HG03039 (cell line): ENCODE data around the gene TRMT10B.
A peak's percentile ranks its signal among the peaks of the same experiment; 100 is the strongest.
"Not testable (repeated sequence)": the region's sequence is repeated elsewhere in the genome, so short reads cannot be mapped to it uniquely, and the experiment has no call there.

Experiments used
- ATAC-seq: cut with Tn5 transposase; IDR thresholded peaks from one replicate; pipeline ENCODE4 v1.9.1; 2021; ENCODE audit warnings: mild to moderate bottlenecking, moderate library complexity; ENCODE audit not compliant: unreplicated experiment

TRMT10B gene

DNA sequence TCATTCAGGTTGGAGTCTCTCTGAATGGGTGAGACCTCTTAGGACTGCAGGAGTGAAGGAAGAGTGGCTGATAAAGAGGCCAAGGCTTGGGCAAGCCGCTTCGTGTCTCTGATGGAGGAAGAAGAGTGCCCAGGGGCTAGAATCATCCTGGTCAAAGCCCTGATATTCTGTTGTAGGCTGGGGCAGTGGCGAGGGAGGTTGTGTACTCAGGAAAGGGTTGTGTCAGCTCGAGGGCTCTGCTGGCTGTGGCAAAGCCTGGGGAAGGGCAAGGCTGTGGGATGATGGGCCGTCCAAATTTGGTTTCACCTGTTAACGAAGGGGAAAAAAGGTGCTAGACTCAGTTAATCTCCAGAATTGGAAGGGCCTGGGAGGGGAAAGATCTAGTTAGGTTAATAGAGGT is 2.4 kb upstream of the TRMT10B start:
- ATAC-seq = no peak

GRCh38 chr9:37751704-37752103 is 1.9 kb upstream of the TRMT10B start:
- not testable (repeated sequence) for ATAC-seq

DNA sequence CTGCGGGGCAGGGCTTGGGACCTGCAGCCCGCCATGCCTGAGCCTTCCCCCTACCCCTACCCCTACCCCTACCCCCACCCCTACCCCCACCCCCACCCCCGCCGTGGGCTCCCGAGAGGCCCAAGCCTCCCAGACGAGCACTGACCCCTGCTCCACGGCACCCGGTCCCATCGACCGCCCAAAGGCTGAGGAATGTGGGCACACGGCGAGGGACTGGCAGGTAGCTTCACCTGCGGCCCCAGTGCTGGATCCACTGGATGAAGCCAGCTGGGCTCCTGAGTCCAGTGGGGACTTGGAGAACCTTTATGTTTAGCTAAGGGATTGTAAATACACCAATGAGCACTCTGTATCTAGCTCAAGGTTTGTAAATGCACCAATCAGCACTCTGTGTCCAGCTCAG is 1.5 kb upstream of the TRMT10B start:
- not testable (repeated sequence) for ATAC-seq

- ATAC-seq = no peak
These were observed 740 bp upstream of the TRMT10B start for GRCh38 chr9:37752642-37753488.

DNA sequence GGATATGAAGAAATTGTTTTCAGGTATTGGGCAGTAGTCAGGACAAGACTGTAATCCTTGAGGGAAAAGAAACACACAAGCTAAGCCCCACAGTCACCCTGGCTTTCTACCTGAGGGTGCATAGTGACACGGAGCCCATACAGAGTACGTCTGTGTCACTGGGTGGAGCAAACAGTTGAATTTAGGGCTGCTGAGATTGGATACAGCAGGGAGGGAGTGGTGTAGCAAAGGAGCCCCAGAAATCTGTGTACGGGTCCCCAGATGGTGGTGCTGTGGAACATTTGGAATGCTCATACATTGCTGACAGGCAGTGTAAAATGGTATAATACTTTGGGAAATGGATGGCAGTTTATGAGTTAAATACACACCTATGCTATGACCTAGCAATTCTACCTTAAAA is 5.1 kb downstream of the TRMT10B start:
- ATAC-seq = no peak

GRCh38 chr9:37760416-37761161 is 7.0 kb downstream of the TRMT10B start:
- no peak for ATAC-seq

DNA sequence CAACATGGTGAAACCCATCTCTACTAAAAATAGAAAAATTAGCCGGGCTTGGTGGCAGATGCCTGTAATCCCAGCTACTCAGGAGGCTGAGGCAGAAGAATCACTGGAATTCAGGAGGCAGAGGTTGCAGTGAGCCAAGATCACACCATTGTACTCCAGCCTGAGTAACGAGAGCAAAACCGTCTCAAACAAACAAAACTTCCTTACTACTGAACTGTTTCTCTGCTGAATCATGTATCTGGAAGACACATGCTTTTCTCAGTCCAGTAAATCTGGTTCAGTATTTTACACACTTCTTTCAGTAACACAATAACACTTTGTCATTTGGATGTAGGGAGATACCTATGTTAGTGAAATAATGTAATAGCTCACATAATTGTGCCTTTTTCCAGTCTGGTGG is 7.9 kb downstream of the TRMT10B start:
- ATAC-seq = no peak

GRCh38 chr9:37765263-37765662 is 11.7 kb downstream of the TRMT10B start:
- not testable (repeated sequence) for ATAC-seq

DNA sequence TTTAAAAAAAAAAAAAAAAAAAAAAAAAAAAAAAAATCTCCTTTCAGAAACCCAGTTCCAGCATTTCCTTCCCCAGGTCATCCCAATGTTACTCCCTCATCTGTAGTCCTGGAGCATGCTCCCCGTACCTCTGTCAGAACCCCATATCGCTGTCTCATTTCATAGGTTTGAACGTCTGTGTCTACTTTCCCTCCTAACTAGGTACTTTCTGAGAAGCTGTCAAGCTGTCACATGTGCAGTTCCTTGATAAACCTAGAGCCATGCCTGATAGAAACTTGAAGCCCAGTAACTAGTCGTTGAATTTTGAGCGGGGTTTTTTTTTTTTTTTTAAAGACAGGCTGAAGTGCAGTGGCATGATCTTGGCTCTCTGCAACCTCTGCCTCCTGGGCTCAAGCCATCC is 15.7 kb downstream of the TRMT10B start:
- ATAC-seq = no peak

GRCh38 chr9:37769995-37770394 is 16.4 kb downstream of the TRMT10B start:
- ATAC-seq = no peak

DNA sequence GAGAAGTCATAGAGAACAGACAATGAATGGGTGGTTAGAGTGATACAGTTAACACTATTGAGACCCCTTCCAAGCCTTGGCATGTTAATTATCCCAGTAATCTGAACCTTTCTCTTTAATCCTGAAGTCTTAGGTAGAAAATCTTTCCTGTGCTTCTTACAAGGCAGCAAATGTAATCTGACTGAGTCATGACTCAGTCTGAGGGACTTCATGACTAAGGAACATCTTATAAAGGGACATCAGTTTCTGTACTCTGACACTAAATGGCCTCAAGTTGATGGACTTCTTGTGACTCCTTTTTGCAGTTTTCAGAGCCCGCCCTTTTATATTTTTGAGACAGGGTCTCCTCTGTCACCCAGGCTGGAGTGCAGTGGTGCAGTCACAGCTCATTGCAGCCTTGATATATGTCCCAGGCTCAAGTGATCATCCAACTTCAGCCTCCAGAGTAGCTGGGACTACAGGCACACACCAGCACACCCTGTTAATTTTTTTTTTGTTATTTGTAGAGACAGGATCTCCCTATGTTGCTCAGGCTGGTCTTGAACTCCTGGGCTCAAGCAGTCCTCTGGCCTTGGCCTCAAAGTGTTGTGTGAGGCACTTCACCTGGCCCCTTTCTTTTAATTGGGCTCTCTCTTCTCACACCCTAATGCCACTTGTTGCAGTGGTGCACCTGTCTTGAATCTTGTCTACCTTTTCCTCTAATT is 21.8 kb downstream of the TRMT10B start:
- no peak for ATAC-seq

- no peak for ATAC-seq
These were observed 22.7 kb downstream of the TRMT10B start for GRCh38 chr9:37776328-37776727.

- no peak for ATAC-seq
These were observed 24.9 kb downstream of the TRMT10B start for GRCh38 chr9:37778534-37778933.

DNA sequence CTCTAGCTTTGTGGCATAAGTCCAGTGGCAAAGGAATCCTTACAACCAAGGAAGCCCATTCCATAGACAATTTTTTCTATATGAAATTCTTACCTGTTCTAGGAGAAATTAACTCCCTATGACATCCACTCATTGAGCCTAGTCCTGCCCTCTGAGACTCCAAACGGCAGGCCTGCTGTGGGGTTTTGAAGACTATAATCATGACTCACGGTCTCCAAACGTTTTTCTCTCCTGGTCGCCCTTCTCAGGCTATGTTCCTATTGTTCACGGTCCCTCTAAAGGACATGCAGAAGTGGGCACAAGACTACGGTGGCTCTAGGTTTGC is 30.6 kb downstream of the TRMT10B start:
- no peak for ATAC-seq

GRCh38 chr9:37784616-37785483 is 31.2 kb downstream of the TRMT10B start, which contains the start of gene EXOSC3:
EXOSC3 (minus strand) TSS chr9:37785064; CDS start chr9:37785044, 20 bp downstream.
- ATAC-seq = peak; percentile 88

DNA sequence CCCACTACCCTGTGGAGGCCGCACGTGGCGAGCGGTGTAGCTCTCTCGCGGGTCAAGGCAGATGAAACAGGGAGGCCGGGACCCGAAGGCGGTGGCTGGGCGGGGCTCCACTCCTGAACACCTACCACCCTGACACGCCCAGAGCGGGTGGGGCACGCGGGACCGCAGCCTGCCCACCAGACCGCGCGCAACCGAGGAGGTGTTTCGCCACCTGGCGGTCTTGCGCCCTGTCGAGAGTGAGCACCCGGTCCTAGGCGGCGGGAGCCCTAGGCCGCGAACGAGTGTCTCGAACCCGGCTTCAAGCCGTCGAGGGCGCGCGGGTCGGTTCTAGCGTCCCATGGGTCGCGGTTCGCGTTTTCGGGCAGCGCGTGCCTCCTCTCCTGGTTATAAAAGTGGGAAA is 33.5 kb downstream of the TRMT10B start:
- ATAC-seq = no peak

DNA sequence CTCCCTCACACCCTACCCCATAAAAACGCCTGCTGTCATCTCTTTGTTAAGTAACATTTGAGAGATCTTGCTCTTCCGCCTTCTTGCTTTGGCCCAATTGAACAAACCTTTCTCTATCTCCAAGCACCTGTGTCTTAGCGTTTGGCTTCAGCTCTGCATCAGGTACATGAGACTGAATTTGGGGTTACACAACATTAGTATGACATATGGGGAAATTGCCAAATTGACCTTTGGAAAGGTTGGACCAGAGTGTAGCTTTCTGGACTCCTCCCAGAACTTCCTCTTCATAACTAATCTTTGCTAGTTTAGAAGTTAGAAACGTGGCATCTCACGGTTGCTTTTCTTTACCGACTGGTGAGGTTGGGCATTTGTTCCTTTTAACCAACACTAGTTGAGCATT is 34.7 kb downstream of the TRMT10B start:
- ATAC-seq = no peak

- no peak for ATAC-seq
These were observed 36.5 kb downstream of the TRMT10B start for GRCh38 chr9:37790096-37790495.

DNA sequence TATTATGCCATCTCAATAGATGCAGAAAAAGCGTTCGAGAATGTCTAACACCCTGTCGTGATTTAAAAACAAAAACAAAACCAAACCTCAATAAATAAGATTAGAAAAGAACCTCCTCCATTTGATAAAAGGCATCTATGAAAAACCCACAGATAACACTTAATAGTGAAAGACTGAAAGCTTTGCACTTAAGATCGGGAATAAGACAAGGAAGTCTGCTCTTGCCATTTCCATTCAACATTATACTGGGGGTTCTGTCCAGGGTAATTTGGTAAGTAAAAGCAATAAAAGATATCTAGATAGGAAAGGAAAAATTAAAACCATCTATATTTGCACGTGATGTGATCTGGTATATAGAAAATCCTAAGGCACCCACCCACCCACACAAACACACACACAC is 38.5 kb downstream of the TRMT10B start:
- ATAC-seq = no peak

GRCh38 chr9:37796232-37796631 is 42.6 kb downstream of the TRMT10B start:
- ATAC-seq = no peak

DNA sequence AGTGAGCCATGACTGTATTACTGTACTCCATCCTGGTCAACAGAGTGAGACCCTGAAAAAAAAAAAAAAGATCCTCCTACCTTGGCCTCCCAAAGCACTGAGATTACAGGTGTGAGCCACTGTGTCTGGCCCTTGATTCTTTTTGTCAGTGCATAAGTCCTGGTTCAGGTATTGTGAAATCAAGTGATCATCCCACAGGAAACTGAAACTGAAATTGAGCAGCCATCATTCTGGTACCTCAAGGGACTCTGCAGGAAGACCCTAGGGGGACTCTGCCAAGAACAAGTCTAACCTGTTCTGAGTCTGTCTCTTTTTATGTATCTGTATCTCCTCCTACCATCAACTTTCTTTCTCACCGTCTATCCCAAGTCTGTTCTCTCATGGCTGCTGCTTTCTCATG is 45.1 kb downstream of the TRMT10B start:
- ATAC-seq = no peak
